ENCODE measurements around the gene ARMH1.
A peak's percentile ranks its signal among the peaks of the same experiment; 100 is the strongest.

The ARMH1 gene

GRCh38 chr1:44652445-44653106 is 21.9 kb upstream of the ARMH1 start:
- H3K9me3 ChIP-seq, result no peaks in the 10 kb centered on the region
- H3K27me3 ChIP-seq, result no peaks in the 10 kb centered on the region
- peaks cover 42% of the 10 kb centered on the region for H3K36me3 ChIP-seq
- TF ChIP-seq CTCF (IDR thresholded peaks at IDR 0.05), result peak; percentile 93
- H3K27ac ChIP-seq, result peak overlapping the region; percentile 31
- H3K4me3 ChIP-seq (ENCODE audit: low read depth in 1 of 2, low read length in 1 of 2), result no peak overlapping the region
- no peaks in the 10 kb centered on the region for H3K4me1 ChIP-seq (ENCODE audit: control insufficient read depth in 1 of 2, insufficient read depth in 1 of 2, low read depth in 1 of 2, low read length in 1 of 2)

DNA sequence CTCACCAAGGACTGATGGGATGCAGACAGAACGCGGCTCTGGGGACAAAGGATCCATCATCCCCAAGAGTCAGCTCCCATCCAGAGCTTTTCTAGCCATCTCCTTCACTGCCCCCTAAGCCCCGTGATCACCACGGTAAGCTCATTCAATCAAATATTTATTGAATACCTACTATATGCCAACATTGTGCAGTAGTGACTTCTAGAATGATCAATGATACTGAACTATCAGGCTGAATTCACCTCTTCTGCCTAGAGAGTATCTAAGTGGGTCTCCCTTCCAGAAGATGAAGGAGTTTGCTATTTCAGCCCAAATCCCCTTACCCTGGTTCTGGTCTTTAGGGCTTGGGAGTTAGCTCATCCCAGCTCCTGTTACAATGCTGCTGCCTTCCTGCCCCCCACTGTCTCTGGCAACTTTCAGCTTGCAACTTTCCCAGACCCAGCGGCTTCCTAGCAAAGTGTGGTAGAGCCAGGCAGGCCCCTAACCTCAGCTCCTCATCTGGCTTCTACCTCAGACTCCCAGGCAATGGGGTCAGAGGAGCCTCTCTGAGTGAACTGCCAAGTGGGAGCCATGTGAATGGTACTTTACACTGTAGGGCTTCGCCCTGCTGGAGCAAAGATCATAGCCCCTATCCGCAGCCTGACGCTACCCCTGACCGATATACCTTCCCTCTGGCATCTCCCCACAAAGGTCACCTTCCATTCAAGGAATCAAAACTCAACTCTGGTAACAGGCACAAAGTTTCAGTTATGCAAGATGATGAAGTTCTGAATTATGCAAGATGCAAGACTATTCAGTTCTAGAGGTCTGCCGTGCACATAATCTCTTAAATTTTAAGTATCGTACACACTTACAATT is 21.2 kb upstream of the ARMH1 start:
- no peaks in the 10 kb centered on the region for H3K9me3 ChIP-seq
- H3K36me3 ChIP-seq, result peaks cover 34% of the 10 kb centered on the region
- no peaks in the 10 kb centered on the region for H3K4me1 ChIP-seq (ENCODE audit: control insufficient read depth in 1 of 2, insufficient read depth in 1 of 2, low read depth in 1 of 2, low read length in 1 of 2)
- no peak for TF ChIP-seq CTCF (IDR thresholded peaks at IDR 0.05)
- H3K27ac ChIP-seq, result no peak overlapping the region
- H3K27me3 ChIP-seq, result no peaks in the 10 kb centered on the region
- H3K4me3 ChIP-seq (ENCODE audit: low read depth in 1 of 2, low read length in 1 of 2), result no peak overlapping the region

DNA sequence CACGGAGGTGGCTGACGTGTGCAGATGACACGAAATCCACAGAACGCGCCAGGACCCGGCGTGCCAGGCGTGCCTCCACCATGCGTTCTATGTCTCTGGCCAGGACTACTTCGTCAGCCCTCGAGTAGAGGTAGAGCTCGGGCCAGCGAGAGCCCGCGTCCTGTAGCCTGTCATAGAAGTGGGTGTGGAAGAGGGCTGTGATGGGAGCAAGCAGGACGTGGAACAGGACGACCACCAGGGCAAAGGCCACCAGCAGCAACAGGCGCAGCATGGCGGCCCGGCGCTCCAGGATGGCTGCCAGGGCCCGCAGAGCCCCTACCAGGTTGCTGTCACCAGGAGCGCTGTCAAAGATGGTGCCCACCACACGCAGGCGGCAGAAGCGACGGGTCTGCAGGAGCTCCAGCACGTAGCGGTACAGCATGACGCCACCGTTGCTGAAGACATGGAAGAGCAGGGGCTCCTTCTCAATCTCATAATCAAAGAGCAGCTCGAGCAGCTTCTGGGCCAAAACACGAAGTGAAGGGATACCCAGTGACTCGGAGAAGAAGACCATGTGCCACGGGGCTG is 19.8 kb upstream of the ARMH1 start:
- peaks cover 21% of the 10 kb centered on the region for H3K36me3 ChIP-seq
- no peaks in the 10 kb centered on the region for H3K27me3 ChIP-seq
- no peak overlapping the region for H3K4me3 ChIP-seq (ENCODE audit: low read depth in 1 of 2, low read length in 1 of 2)
- H3K9me3 ChIP-seq, result no peaks in the 10 kb centered on the region
- no peak for TF ChIP-seq CTCF (IDR thresholded peaks at IDR 0.05)
- H3K4me1 ChIP-seq (ENCODE audit: control insufficient read depth in 1 of 2, insufficient read depth in 1 of 2, low read depth in 1 of 2, low read length in 1 of 2), result no peaks in the 10 kb centered on the region
- no peak overlapping the region for H3K27ac ChIP-seq

DNA sequence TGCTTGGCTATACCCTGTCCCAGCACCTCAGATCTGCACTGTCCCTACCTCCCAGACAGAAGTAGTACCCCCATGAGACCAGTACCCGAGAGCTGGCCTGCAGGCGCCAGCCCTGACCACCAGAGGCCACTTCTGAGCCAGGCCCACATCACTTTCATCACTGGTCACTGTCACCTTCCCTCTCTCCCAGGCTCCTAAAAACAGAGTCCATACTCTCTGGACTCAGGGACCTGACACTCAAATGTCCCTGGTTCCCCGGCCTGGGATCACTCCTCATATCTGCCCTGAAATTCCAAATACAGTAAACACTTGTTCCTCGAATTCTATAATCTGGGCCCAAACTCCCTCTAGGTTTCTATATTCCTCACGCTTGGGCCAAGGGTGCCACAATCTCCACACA is 18.9 kb upstream of the ARMH1 start:
- H3K27me3 ChIP-seq, result no peaks in the 10 kb centered on the region
- no peaks in the 10 kb centered on the region for H3K4me1 ChIP-seq (ENCODE audit: control insufficient read depth in 1 of 2, insufficient read depth in 1 of 2, low read depth in 1 of 2, low read length in 1 of 2)
- TF ChIP-seq CTCF (IDR thresholded peaks at IDR 0.05), result peak; percentile 49
- no peak overlapping the region for H3K4me3 ChIP-seq (ENCODE audit: low read depth in 1 of 2, low read length in 1 of 2)
- no peaks in the 10 kb centered on the region for H3K9me3 ChIP-seq
- peaks cover 12% of the 10 kb centered on the region for H3K36me3 ChIP-seq
- no peak overlapping the region for H3K27ac ChIP-seq

- H3K9me3 ChIP-seq, result no peaks in the 10 kb centered on the region
- TF ChIP-seq CTCF (IDR thresholded peaks at IDR 0.05), result no peak
- no peaks in the 10 kb centered on the region for H3K27me3 ChIP-seq
- no peaks in the 10 kb centered on the region for H3K36me3 ChIP-seq
- H3K4me3 ChIP-seq (ENCODE audit: low read depth in 1 of 2, low read length in 1 of 2), result no peak overlapping the region
- peaks cover 0 to 1% of the 10 kb centered on the region in 2 experiments for H3K4me1 ChIP-seq (ENCODE audit: control insufficient read depth in 1 of 2, insufficient read depth in 1 of 2, low read depth in 1 of 2, low read length in 1 of 2)
- H3K27ac ChIP-seq, result no peak overlapping the region
These were observed 14.9 kb upstream of the ARMH1 start for GRCh38 chr1:44659566-44659965.
